ENCODE measurements around the gene MIR17HG.

Gene MIR17HG

DNA sequence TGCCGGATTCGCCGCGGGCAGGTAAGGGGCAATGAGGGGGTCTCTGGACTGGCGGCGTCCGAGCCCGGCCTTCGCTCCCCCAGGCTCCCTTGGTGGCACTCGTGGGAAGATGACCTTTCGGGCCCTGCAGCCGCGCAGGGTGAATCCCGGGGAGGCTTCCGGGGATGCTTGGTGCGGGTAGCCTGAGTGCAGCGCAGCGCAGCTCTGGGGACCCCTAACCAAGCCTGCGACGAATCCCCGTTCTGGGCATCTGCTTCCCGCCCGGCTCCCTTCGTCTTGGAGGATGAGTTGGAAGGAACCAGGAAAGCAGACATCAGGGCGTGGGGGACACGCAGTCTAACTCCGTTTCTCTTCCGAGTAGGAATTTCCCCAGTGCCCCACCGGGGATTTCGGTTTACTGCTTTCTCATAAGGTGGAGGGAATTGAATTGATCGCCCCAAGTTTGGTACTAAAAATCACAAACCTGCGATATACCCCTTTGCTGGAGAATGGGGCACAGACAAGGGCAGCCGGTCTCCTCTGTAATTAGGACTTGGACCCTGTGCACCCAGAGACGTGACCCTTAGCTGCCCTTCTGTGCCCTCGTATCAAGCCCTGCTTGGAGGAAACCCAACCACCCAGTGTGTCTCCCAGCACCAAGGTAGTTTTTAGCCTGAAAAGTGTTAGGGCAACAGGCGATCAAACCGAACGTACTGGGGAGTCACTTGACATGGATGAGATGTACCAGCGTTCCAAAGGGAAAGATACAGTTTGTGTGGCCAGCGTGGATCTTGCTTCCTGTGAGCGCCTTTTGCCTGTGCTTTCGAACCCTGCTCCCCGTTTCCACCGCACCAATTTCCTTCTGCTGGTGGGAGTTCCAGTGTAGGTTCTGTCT is 51.9 kb downstream of the MIR17HG start:
- Histone ChIP-seq H3K27me3 (ENCODE audit: control insufficient read depth, low read length) (peaks cover 38% of the 10 kb centered on the region), H3K27ac (ENCODE audit: low read depth, low read length) (no peak overlapping the region), H3K4me1 (ENCODE audit: control insufficient read depth, low read length) (peaks cover 19% of the 10 kb centered on the region), H3K4me2 (ENCODE audit: low read length) (peak overlapping the region; percentile 62), H3K79me2 (ENCODE audit: control insufficient read depth, low read length) (no peaks in the 10 kb centered on the region), H3K9me3 (ENCODE audit: control insufficient read depth, insufficient read depth, low read length) (no peaks in the 10 kb centered on the region), H3F3A (ENCODE audit: control insufficient read depth, insufficient read depth) (peaks cover 4% of the 10 kb centered on the region; the same call in 1 of the 2 replicates), H3K4me3 (ENCODE audit: low read length) (peak overlapping the region; percentile 59; the same call in 1 of the 2 replicates), H3K36me3 (ENCODE audit: control insufficient read depth, low read length) (no peaks in the 10 kb centered on the region), H4K20me1 (ENCODE audit: control insufficient read depth, insufficient read depth, low read depth, low read length) (no peaks in the 10 kb centered on the region), H3K9me2 (replicated peaks; ENCODE audit: control insufficient read depth, low read length) (no peaks in the 10 kb centered on the region)
- TF ChIP-seq EZH2phosphoT487 (IDR thresholded peaks at IDR 0.05; ENCODE audit: borderline replicate concordance, low read length) = no peak
- TF ChIP-seq, protein P1, sequence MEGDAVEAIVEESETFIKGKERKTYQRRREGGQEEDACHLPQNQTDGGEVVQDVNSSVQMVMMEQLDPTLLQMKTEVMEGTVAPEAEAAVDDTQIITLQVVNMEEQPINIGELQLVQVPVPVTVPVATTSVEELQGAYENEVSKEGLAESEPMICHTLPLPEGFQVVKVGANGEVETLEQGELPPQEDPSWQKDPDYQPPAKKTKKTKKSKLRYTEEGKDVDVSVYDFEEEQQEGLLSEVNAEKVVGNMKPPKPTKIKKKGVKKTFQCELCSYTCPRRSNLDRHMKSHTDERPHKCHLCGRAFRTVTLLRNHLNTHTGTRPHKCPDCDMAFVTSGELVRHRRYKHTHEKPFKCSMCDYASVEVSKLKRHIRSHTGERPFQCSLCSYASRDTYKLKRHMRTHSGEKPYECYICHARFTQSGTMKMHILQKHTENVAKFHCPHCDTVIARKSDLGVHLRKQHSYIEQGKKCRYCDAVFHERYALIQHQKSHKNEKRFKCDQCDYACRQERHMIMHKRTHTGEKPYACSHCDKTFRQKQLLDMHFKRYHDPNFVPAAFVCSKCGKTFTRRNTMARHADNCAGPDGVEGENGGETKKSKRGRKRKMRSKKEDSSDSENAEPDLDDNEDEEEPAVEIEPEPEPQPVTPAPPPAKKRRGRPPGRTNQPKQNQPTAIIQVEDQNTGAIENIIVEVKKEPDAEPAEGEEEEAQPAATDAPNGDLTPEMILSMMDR (IDR thresholded peaks at IDR 0.05; ENCODE audit: low read depth, low read length, poor library complexity, severe bottlenecking) = no peak

DNA sequence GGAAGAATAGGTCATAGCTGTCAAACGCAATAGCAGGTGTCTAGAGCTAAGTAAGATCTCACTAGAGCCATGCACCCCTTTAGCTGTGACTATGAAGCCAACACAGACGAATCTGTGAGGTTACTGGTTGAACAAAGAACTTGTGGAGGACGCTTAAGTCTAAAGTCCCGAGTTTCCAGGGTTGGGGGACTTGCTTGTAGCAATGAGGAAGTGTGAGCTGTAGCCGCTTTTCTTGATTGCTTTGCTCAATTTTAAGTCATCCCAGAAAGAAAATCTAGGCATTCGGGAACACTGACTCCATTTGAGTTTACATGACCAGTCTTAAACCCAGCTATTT is 52.5 kb downstream of the MIR17HG start:
- Histone ChIP-seq H3F3A (ENCODE audit: control insufficient read depth, insufficient read depth) (peaks cover 4% of the 10 kb centered on the region; the same call in 1 of the 2 replicates), H3K36me3 (ENCODE audit: control insufficient read depth, low read length) (no peaks in the 10 kb centered on the region), H4K20me1 (ENCODE audit: control insufficient read depth, insufficient read depth, low read depth, low read length) (no peaks in the 10 kb centered on the region), H3K27ac (ENCODE audit: low read depth, low read length) (no peak overlapping the region), H3K9me2 (replicated peaks; ENCODE audit: control insufficient read depth, low read length) (no peaks in the 10 kb centered on the region), H3K79me2 (ENCODE audit: control insufficient read depth, low read length) (no peaks in the 10 kb centered on the region), H3K4me1 (ENCODE audit: control insufficient read depth, low read length) (peaks cover 19% of the 10 kb centered on the region), H3K9me3 (ENCODE audit: control insufficient read depth, insufficient read depth, low read length) (no peaks in the 10 kb centered on the region), H3K4me2 (ENCODE audit: low read length) (no peak overlapping the region), H3K4me3 (ENCODE audit: low read length) (no peak overlapping the region), H3K27me3 (ENCODE audit: control insufficient read depth, low read length) (peaks cover 35% of the 10 kb centered on the region)
- TF ChIP-seq, protein P1 (IDR thresholded peaks at IDR 0.05; ENCODE audit: low read depth, low read length, poor library complexity, severe bottlenecking) = no peak
- no peak for TF ChIP-seq EZH2phosphoT487 (IDR thresholded peaks at IDR 0.05; ENCODE audit: borderline replicate concordance, low read length)

DNA sequence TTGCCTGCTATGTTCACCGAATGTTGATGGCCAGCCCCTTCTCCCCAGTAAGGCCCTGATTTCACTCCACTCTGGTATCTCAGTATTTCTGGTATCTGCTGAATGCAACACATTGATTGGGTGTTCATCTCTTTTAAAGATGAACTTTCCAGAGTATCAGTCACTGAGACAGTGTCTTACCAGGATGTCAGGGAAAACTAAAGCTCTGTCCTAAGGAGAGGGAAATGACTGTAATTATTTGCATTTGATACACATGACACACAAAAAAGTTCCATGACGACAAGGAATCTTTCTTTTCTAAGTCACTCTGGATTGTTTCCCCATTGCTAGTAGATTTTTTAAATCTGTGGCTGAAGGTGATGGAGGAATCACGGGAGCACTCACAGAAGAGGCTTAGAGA is 53.2 kb downstream of the MIR17HG start:
- Histone ChIP-seq H3K4me2 (ENCODE audit: low read length) (no peak overlapping the region), H3K9me3 (ENCODE audit: control insufficient read depth, insufficient read depth, low read length) (no peaks in the 10 kb centered on the region), H3K4me1 (ENCODE audit: control insufficient read depth, low read length) (peaks cover 19% of the 10 kb centered on the region), H3F3A (ENCODE audit: control insufficient read depth, insufficient read depth) (peaks cover 4% of the 10 kb centered on the region; the same call in 1 of the 2 replicates), H3K79me2 (ENCODE audit: control insufficient read depth, low read length) (no peaks in the 10 kb centered on the region), H3K27me3 (ENCODE audit: control insufficient read depth, low read length) (peaks cover 35% of the 10 kb centered on the region), H4K20me1 (ENCODE audit: control insufficient read depth, insufficient read depth, low read depth, low read length) (no peaks in the 10 kb centered on the region), H3K27ac (ENCODE audit: low read depth, low read length) (no peak overlapping the region), H3K4me3 (ENCODE audit: low read length) (no peak overlapping the region), H3K9me2 (replicated peaks; ENCODE audit: control insufficient read depth, low read length) (no peaks in the 10 kb centered on the region), H3K36me3 (ENCODE audit: control insufficient read depth, low read length) (no peaks in the 10 kb centered on the region)
- TF ChIP-seq EZH2phosphoT487 (IDR thresholded peaks at IDR 0.05; ENCODE audit: borderline replicate concordance, low read length) = no peak
- TF ChIP-seq, protein P1 (IDR thresholded peaks at IDR 0.05; ENCODE audit: low read depth, low read length, poor library complexity, severe bottlenecking) = no peak

Data from DOHH2 (cell line).